Astrocyte (in vitro differentiated cells and primary cell): ENCODE data around the gene PLB1. TPM values are rescaled to one million over a fixed set of nuclear protein-coding genes. Genes with fewer than 3 reads are reported as not detected.

Experiments used
- DNase-seq: peaks from one replicate; pipeline ENCODE4 v3.0.0-alpha.2; 2010; ENCODE audit warnings: low read depth
- FAIRE-seq: peaks from 2 replicates; lab custom pipeline; 2011; peaks lifted over from hg19 to GRCh38; lab: Jason Lieb, UNC
- H2AFZ ChIP-seq: 2 replicates; pipeline ENCODE4 v1.6.0; 2012; ENCODE audit warnings: low read depth, low read length, inconsistent platforms
- H3K27ac ChIP-seq: 2 replicates; pipeline ENCODE4 v1.5.1; 2011; ENCODE audit warnings: low read depth, low read length, inconsistent platforms
- H3K27me3 ChIP-seq: 2 replicates; pipeline ENCODE4 v1.6.0; 2011; ENCODE audit warnings: low read length, inconsistent platforms; ENCODE audit not compliant: insufficient read depth
- H3K36me3 ChIP-seq: 2 replicates; pipeline ENCODE4 v1.5.1; 2011; ENCODE audit warnings: low read length, inconsistent platforms; ENCODE audit not compliant: insufficient read depth
- H3K4me1 ChIP-seq: 2 replicates; pipeline ENCODE4 v1.5.1; 2011; ENCODE audit warnings: low read length, inconsistent platforms; ENCODE audit not compliant: insufficient read depth
- H3K4me2 ChIP-seq: 2 replicates; pipeline ENCODE4 v1.6.0; 2012; ENCODE audit warnings: low read length, inconsistent platforms
- H3K4me3 ChIP-seq: 2 replicates; pipeline ENCODE4 v1.5.1; 2011; ENCODE audit warnings: low read depth, mild to moderate bottlenecking, low read length, inconsistent platforms; ENCODE audit not compliant: insufficient read depth
- H3K79me2 ChIP-seq: 2 replicates; pipeline ENCODE4 v1.6.0; 2012; ENCODE audit warnings: mild to moderate bottlenecking, low read length, inconsistent platforms; ENCODE audit not compliant: insufficient read depth
- H3K9ac ChIP-seq: 2 replicates; pipeline ENCODE4 v1.6.0; 2012; ENCODE audit warnings: mild to moderate bottlenecking, low read length, inconsistent platforms
- H3K9me3 ChIP-seq: 2 replicates; pipeline ENCODE4 v1.5.1; 2012; ENCODE audit warnings: low read depth, mild to moderate bottlenecking, low read length, inconsistent platforms; ENCODE audit not compliant: insufficient read depth
- H4K20me1 ChIP-seq: 2 replicates; pipeline ENCODE4 v1.6.0; 2012; ENCODE audit warnings: low read length, inconsistent platforms; ENCODE audit not compliant: insufficient read depth
- H3K27ac Mint-ChIP-seq: one replicate; pipeline ENCODE4 v1.8.0; 2021; ENCODE audit warnings: mild to moderate bottlenecking, mixed read lengths; ENCODE audit not compliant: unreplicated experiment
- H3K27me3 Mint-ChIP-seq: one replicate; pipeline ENCODE4 v1.8.0; 2021; ENCODE audit warnings: low read depth, mixed read lengths; ENCODE audit not compliant: unreplicated experiment
- H3K36me3 Mint-ChIP-seq: one replicate; pipeline ENCODE4 v1.8.0; 2021; ENCODE audit warnings: low read depth, mixed read lengths; ENCODE audit not compliant: unreplicated experiment
- H3K4me1 Mint-ChIP-seq: one replicate; pipeline ENCODE4 v1.8.0; 2021; ENCODE audit warnings: low read depth, mixed read lengths; ENCODE audit not compliant: unreplicated experiment
- H3K4me3 Mint-ChIP-seq: one replicate; pipeline ENCODE4 v1.8.0; 2021; ENCODE audit warnings: mild to moderate bottlenecking, moderate library complexity, mixed read lengths; ENCODE audit not compliant: unreplicated experiment
- H3K9me3 Mint-ChIP-seq: one replicate; pipeline ENCODE4 v1.8.0; 2021; ENCODE audit warnings: mild to moderate bottlenecking, mixed read lengths; ENCODE audit not compliant: unreplicated experiment
- EZH2 ChIP-seq: IDR thresholded peaks from 2 replicates; pipeline ENCODE4 v1.6.1; 2012; ENCODE audit warnings: mild to moderate bottlenecking, low read length, inconsistent platforms; ENCODE audit not compliant: insufficient read depth
- total RNA-seq: library from RNA; stranded (reverse); gene quantifications from 2 replicates; pipeline ENCODE4 v1.2.1, GENCODE V29; 2021
- TF ChIP-seq, protein P1 (sequence below): IDR thresholded peaks from 2 replicates; pipeline ENCODE4 v1.5.1; 2011; ENCODE audit warnings: low read depth, mild to moderate bottlenecking, inconsistent platforms, low read length, moderate library complexity; ENCODE audit not compliant: insufficient read depth

The PLB1 gene
- total RNA-seq, 1 donor from 2014 or later, result 0.98 TPM

GRCh38 chr2:28604284-28604843 lies 108.5 kb downstream of the PLB1 start:
- no peaks in the 10 kb centered on the region for H3K9me3 ChIP-seq
- H3K79me2 ChIP-seq, result no peaks in the 10 kb centered on the region
- no peak overlapping the region for H3K4me3 Mint-ChIP-seq
- no peaks in the 10 kb centered on the region for H4K20me1 ChIP-seq
- no peak overlapping the region for H3K27ac ChIP-seq
- H3K9me3 Mint-ChIP-seq, result peaks cover 3% of the 10 kb centered on the region
- DNase-seq (no peak), FAIRE-seq (no peak)
- H3K27ac Mint-ChIP-seq, result peak overlapping the region; percentile 12
- no peak overlapping the region for H3K4me3 ChIP-seq
- peaks cover 4% of the 10 kb centered on the region for H3K36me3 Mint-ChIP-seq
- no peaks in the 10 kb centered on the region for H3K4me1 ChIP-seq
- TF ChIP-seq, protein P1, sequence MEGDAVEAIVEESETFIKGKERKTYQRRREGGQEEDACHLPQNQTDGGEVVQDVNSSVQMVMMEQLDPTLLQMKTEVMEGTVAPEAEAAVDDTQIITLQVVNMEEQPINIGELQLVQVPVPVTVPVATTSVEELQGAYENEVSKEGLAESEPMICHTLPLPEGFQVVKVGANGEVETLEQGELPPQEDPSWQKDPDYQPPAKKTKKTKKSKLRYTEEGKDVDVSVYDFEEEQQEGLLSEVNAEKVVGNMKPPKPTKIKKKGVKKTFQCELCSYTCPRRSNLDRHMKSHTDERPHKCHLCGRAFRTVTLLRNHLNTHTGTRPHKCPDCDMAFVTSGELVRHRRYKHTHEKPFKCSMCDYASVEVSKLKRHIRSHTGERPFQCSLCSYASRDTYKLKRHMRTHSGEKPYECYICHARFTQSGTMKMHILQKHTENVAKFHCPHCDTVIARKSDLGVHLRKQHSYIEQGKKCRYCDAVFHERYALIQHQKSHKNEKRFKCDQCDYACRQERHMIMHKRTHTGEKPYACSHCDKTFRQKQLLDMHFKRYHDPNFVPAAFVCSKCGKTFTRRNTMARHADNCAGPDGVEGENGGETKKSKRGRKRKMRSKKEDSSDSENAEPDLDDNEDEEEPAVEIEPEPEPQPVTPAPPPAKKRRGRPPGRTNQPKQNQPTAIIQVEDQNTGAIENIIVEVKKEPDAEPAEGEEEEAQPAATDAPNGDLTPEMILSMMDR, result no peak
- TF ChIP-seq EZH2, result no peak
- H3K9ac ChIP-seq, result no peak overlapping the region
- H3K27me3 Mint-ChIP-seq, result peaks cover 2% of the 10 kb centered on the region
- H2AFZ ChIP-seq, result no peak overlapping the region
- H3K36me3 ChIP-seq, result no peaks in the 10 kb centered on the region
- H3K4me2 ChIP-seq, result no peak overlapping the region
- no peaks in the 10 kb centered on the region for H3K27me3 ChIP-seq
- H3K4me1 Mint-ChIP-seq, result peaks cover 23% of the 10 kb centered on the region

DNA sequence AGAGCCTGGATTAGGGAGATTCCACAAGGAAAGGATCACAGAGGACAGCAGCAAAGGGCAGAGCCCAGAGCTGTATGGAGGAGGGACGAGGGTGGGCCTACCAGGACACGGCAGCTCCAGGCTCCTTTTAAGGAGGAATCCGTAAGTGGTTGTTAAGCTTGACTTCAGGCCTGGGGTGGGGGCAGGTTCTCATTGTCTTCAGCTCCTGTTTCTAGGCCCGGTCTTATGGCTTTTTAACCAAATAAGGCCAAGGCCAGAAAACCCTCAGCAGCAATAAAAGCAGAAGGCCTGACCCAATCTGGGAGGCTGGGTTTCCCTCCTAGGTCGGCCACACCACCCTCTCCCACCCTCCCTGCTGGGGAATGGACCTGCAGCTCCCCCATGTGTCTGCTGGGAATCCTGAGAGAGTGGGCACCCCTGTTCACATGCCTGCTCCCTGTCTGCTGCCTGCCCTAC lies 111.2 kb downstream of the PLB1 start:
- peak; percentile 62 for DNase-seq
- Histone ChIP-seq H3K9me3 (no peaks in the 10 kb centered on the region), H4K20me1 (no peaks in the 10 kb centered on the region), H3K36me3 (no peaks in the 10 kb centered on the region), H3K4me2 (no peak overlapping the region), H3K27ac (no peak overlapping the region), H3K9ac (no peak overlapping the region), H2AFZ (no peak overlapping the region), H3K4me3 (no peak overlapping the region), H3K27me3 (no peaks in the 10 kb centered on the region), H3K79me2 (no peaks in the 10 kb centered on the region), H3K4me1 (peaks cover 9% of the 10 kb centered on the region)
- FAIRE-seq, result no peak
- TF ChIP-seq EZH2, result no peak
- TF ChIP-seq, protein P1, result no peak
- Mint-ChIP-seq H3K36me3 (peaks cover 4% of the 10 kb centered on the region), H3K9me3 (no peaks in the 10 kb centered on the region), H3K4me1 (peaks cover 35% of the 10 kb centered on the region), H3K27me3 (no peaks in the 10 kb centered on the region), H3K4me3 (peak overlapping the region; percentile 41), H3K27ac (peak overlapping the region; percentile 91)

DNA sequence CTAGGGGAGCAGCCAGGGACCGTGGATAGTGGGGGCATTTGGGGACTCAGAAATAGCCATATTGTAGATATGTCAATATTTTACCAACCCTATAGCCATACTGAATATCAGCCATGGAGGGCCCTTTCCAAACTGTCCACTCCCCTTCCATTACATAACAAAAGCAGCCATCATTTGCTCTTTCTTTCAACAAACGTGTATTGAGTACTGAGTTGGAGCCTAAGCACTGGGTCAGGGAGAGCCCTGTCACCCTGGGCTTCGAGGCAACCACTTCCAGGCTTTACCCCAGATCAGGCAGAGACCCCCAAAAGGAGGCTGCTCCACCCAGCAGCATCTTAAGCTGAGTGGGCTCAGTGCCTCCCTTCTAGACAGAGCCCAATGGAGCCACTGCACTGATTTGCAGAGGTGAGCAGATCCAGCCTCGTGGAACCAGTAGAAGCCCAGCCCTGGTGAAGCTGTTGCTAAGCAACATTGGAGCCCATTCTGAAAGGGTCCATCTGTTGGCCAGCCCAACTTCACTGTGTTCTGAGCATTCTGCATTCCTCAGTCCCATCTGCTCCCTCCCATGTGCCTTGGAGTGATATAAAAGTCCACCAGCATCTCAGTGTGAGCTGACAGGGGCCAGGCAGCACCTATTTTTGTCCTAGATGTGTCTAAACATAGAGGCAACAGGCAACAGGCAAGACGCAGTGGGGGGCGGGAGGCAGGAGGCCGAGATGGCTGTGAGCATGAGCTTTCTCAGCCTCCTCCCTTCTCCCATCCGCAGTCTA lies 112.1 kb downstream of the PLB1 start:
- Mint-ChIP-seq H3K27ac (peak overlapping the region; percentile 47), H3K36me3 (no peaks in the 10 kb centered on the region), H3K4me3 (no peak overlapping the region), H3K27me3 (no peaks in the 10 kb centered on the region), H3K9me3 (no peaks in the 10 kb centered on the region), H3K4me1 (peaks cover 38% of the 10 kb centered on the region)
- DNase-seq (no peak), FAIRE-seq (no peak)
- TF ChIP-seq, protein P1, result no peak
- TF ChIP-seq EZH2, result no peak
- no peaks in the 10 kb centered on the region for H3K27me3 ChIP-seq
- H3K4me3 ChIP-seq, result no peak overlapping the region
- H3K9ac ChIP-seq, result no peak overlapping the region
- no peaks in the 10 kb centered on the region for H4K20me1 ChIP-seq
- no peak overlapping the region for H2AFZ ChIP-seq
- H3K79me2 ChIP-seq, result no peaks in the 10 kb centered on the region
- no peak overlapping the region for H3K4me2 ChIP-seq
- no peaks in the 10 kb centered on the region for H3K9me3 ChIP-seq
- peaks cover 9% of the 10 kb centered on the region for H3K4me1 ChIP-seq
- H3K36me3 ChIP-seq, result no peaks in the 10 kb centered on the region
- no peak overlapping the region for H3K27ac ChIP-seq
